SW 1271 (cell line): Measurements from ENCODE around the gene TMEM270.
"Not testable (repeated sequence)": the region's sequence is repeated elsewhere in the genome, so short reads cannot be mapped to it uniquely, and the experiment has no call there.

Source experiments
- DNase-seq, 2 experiments: peaks; one replicate each; lab custom pipeline; 2025; lab: John Stamatoyannopoulos, UW

Gene TMEM270, protein sequence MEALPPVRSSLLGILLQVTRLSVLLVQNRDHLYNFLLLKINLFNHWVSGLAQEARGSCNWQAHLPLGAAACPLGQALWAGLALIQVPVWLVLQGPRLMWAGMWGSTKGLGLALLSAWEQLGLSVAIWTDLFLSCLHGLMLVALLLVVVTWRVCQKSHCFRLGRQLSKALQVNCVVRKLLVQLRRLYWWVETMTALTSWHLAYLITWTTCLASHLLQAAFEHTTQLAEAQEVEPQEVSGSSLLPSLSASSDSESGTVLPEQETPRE

DNA sequence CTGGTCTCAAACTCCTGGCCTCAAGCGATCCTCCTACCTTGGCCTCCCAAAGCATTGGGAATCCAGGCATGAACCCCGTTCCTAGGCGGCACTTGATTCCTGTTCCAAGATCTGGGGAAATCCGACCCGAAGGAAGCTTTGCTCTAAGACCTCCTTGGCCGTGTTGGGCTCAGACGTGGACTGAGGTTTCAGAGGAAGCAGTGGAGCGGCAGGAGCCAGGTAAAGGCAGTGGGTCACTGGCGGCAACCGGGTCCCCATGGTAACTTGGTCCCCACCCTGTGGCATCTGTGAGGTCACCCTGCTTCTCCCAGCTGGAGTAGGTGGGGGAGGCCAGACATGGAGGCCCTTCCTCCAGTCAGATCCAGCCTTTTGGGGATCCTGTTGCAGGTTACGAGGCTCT, at the start of gene TMEM270:
TSS of gene TMEM270 (plus strand) at position 301 of the 400 bp plus-strand sequence. CDS start at position 337, 36 bp downstream.
- no peak for DNase-seq

DNA sequence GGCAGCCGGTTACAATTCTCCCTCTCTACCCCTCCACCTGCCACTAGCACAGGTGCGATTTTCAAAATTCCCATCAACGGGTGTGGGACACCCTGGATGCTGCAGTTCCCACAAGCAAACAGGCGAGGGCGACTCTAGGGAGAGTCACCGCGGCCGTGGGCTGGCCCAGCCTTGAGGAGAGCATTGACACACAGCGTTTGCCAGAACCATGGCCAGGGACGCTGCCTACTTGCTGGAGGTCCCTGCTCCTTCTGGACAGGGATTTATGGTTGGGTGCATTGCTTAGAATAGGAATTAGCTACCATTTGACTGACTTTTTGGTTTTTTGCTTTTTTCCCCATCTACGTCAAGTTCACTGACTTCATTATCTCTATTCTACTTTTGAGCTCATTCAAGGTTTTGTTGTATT, 49.2 kb upstream of the TMEM270 start:
- peak in 1 of 2 experiments; percentile 24 for DNase-seq

DNA sequence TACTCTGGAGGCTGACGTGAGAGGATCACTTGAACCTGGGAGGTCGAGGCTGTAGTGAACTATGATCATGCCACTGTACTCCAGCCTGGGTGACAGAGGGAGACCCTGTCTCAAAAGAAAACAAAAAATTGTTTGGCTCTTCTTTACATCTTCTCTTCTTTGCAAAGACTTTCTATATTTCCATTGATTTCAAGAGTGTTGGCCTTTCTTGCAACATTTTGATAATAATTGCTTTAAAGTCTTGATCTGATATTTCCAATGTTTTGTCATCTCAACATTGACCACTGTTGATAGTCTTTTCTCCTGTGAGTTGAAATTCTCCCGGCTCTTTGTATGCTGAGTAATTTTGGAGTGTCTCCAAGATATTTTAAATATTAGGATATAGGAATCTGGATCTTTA, 48.0 kb upstream of the TMEM270 start:
- DNase-seq, result no peak

DNA sequence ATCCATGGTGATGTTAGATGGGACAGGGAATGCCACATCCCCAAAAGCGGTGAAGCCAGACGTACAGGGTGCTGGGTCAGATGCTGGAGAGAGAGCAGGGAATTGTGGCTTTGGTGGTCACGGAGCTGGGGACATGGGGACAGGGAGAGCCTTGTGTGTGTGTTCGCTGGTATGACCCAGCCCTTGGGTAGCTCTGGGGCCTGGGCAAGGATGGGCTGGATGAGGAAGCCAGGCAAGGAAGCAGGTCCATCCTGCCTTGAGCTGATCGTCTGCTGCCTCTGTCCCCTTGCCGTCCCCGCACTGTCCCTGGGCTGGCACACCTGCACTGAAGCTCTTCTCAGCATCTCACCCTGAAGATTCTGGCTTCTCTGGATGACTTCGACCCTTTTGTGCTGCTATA, 45.5 kb upstream of the TMEM270 start:
- DNase-seq, result no peak

DNA sequence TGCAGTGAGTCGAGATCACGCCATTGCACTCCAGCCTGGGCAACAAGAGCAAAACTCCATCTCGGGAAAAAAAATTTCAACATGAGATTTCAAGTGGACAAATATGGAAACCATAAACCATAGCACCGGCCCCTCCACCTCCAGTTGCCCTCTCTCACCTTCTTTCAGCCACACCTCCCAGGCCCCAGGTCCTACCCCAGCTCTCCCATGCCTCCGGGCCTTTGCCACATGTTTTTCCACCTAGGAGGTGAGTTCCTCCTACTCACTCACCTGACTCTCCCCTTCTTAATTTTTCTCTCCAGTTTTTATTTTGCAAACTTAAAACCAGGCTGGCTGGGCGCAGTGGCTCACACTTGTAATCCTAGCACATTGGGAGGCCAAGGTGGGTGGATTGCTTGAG, 43.8 kb upstream of the TMEM270 start:
- DNase-seq, result no peak

DNA sequence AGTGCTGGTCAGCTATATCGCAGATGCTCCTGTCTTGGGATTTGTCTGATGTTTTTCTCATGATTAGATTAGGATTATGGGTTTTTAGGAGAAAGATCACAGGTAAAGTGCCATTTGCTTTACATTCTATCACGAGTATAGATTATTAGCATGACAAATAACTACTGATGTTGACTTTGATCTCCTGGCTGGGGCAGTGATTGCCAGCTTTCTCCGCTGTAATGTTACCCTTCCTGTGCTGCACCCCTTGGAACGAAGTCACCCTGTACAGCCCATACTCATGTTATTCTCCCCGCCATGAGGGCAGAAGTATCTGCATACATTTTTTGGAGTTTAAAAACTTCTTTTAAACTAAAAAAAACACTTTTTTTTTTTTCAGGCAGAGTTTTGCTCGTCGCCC, 40.9 kb upstream of the TMEM270 start:
- DNase-seq, result no peak

DNA sequence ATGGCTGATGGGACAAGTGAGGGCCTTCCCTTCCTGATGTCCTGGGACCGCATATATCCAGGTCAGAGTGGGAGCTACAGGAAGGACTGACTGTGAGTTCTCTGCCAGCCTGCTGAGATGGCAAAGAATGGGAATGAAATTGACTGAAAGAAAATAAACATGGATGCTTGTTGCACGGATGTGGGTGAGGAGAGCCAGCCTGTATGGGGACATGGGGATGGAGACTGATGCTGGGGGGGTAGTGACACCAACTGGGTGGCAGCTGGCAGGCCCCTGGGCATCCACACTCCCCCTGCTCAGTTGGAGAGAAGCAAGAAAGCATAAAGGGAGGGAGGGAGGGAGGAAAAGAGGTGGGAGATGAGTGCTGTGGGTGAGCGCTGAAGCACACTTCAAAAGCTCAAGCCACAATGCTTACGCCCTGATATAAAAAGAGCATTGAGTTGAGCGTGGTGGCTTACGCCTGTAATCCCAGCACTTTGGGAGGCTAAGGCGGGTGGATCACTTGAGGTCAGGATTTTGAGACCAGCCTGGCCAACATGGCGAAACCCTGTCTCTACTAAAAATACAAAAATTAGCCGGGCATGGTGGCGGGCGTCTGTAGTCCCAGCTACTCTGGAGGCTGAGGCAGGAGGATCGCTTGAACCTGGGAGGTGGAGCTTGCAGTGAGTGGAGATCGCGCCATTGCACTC, 39.2 kb upstream of the TMEM270 start:
- DNase-seq, result not testable (repeated sequence)

DNA sequence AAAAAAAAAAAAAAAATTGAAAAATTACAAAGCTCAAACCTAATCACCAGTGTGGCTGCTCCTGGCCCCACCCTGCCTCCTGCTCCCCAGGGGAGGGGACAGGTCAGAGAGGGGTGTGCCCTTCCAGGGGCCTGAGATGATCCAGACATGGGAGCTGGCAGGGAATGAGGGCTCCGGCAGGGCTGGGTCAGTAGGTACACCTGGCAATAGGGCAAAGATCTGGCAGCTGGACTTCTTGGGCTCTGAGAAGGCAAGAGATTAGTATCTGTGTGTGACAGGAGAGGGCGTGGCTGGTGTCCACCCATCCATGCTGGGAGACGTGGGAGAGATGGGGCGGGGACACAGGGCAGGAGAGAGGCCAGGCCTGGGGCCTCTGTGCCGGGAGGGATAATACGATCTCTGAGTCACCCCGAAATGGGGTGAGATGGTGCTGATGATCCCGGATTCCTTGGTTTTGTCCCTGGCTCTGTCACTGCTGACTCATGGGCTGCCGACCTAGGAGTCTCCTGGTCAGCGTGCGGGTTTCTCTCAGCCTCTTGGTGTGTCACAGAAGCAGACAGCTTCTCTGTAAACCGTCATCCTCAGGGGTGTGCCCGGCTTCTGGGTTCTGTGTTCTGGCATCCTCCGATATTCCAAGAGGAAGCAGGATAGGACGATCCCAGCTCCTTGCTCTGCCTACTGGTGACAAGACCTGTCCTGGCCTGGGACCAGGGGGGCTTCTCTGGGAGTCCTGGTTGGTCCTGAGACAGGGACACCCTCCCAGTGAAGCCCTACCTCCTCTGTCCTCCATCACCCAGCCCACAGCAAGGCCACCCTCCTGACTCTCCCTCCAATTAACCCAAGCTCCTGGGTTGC, 38.4 kb upstream of the TMEM270 start:
- DNase-seq, result peak; percentile 90 to 91

DNA sequence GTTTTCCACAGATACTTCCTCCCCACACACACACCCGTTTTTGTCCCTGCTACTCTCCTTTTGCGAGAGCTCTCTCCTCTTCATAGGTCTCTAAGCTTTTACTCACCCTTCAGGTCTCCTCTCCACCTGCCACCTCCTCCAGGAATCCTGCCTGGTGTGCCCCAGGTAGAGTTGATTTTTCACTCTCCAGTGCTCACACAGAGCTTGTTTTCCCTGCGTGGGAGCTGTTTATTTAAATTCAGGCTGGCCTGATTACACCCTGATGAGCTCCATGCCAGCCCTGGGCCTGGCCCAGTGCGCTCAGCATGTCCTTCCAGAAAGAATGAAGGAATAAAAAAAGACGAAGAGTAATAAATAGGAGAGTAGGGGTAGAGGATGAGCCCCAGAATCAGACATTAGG, 37.7 kb upstream of the TMEM270 start:
- no peak for DNase-seq

DNA sequence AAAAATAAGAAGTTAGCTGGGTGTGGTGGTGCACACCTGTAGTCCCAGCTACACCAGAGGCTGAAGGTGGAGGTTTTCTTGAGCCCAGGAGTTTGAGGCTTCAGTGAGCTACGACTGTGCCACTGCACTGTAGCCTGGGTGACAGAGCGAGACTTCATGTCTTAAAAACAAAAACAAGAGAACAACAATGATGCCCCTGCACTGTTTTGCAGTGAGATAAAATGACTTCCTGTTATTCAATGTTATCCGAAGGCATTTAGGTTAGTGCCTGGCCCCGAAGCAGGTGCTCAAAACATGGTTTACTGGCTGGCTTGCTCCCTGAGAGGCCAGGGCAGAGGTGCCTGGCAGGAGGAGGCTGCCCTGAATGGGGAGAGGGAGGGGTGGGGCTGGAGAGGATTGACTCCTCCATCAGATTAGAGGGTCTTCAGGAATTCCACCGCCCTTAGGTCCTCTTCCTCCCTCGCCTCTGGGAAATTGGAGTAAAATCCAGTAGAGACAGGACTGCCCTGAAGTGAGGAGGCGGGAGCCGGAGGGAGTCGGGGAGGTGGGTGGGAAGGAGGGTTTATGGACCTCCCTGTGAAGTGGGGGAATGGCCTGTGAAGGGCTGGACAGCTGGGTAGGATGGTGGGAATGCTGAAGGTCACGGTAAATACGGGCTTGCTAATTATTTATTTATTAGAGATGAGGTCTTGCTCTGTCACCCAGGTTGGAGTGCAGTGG, 36.9 kb upstream of the TMEM270 start:
- DNase-seq, result no peak

DNA sequence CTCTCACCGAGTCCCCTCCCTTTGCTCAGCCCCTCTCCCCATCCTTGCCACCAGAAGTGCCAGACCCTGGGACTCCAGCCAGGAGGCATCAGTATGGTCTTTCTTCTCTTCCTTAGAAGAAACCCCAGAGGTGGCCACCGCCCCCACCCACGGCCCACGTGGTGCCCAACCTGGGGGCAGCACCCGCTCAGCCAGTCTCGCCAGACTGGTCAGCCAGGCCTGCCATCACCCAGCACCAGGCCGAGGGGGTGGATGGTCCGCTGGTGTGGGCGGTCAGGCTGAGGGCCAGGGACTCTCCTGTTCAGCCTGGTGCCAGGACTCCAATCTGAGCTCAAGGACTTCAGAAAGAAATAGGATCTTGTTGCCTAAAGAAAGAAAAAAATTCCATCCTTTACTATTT, 36.0 kb upstream of the TMEM270 start:
- DNase-seq, result no peak

DNA sequence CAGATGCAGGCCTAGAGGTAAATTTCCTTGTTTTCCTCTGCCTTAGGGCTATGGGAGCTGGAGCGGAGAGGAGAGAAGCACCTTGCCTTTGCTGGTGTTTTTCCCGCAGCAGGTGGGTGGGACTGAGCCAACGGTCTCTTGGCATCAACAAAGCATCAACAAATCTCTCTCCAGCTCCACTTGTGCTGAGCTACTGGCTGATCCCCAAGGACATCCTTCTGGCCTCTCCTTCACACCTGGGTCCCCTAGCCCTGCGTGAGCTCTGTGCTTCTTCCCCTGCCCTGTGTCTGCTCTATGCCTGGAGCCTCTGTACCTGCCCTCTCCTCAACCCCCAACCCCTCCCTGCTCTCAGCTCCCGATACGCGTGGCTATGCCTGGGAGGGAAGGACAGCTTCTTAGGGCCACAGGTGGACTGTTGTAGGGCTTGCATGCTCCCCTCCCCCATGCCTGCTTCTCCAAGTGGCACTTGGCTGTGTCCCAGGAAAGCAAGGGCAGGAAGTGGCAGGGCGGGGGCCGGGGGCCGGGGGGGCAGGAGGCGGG, 33.3 kb upstream of the TMEM270 start:
- DNase-seq, result peak in 1 of 2 experiments; percentile 57

DNA sequence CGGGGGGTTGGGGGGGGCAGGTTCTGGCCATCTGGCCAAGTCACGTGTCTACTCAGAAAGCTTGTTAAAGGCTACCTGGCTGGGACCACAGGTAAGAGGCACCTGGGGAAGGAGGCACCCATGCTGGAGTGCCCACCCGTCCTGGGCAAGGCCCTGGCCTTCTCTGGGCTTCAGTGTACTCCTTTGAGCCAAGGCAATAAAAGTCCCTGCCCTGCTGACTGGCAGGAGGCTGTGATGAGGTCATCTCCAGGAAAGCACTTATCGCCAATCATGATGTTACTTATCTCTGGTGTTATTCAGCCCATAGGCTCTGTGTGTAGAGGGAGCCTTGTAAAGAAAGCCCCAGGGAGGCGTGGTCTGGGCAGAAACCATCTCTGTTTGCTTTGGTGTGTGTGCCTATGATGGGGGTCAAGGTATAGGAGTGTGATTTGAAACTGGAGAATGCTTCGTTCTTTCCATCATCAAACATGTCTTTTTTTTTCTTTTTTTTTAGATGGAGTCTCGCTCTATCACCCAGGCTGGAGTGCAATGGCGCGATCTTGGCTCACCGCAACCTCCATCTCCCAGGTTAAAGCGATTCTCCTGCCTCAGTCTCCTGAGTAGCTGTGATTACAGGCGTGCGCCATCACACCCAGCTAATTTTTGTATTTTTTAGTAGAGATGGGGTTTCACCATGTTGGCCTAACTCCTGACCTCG, 32.7 kb upstream of the TMEM270 start:
- DNase-seq, result peak; percentile 32 to 80

DNA sequence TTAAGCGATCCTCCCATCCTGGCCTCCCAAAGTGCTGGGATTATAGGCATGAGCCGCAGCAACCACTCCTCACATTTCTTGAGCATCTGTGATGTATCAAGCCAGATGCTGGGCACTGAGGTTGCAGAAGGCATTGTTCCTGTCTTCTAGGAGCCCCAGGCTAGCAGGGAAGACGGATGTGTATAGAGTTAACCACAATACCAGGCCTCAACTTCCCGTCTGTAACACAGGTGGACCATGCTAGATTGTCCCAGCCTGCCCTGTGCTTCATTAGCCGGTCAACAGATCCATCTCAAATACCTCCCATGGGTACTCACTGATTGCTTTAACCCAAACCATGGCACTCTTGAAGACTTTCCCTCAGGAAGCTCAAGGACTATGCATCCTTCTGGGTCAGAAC, 32.0 kb upstream of the TMEM270 start:
- no peak for DNase-seq

DNA sequence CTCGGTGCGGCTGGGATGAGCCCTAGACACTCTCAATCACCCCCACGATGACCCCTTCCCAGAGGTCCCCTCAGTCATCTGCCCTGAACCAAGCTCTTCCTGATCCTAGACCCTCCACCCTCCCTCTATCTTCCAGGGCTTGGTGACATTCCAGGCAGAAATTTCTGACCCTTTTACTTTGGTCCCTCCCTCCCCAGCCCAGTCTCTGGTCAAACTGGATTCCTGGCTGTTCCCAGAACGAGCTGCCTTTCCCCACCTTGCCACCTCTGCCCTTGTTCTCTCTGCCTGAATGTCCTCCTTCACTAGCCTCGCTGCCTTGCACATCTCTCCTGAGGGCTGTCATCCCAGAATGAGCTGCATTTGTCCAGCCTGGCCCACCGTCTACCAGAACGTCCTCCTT, 31.5 kb upstream of the TMEM270 start:
- no peak for DNase-seq

DNA sequence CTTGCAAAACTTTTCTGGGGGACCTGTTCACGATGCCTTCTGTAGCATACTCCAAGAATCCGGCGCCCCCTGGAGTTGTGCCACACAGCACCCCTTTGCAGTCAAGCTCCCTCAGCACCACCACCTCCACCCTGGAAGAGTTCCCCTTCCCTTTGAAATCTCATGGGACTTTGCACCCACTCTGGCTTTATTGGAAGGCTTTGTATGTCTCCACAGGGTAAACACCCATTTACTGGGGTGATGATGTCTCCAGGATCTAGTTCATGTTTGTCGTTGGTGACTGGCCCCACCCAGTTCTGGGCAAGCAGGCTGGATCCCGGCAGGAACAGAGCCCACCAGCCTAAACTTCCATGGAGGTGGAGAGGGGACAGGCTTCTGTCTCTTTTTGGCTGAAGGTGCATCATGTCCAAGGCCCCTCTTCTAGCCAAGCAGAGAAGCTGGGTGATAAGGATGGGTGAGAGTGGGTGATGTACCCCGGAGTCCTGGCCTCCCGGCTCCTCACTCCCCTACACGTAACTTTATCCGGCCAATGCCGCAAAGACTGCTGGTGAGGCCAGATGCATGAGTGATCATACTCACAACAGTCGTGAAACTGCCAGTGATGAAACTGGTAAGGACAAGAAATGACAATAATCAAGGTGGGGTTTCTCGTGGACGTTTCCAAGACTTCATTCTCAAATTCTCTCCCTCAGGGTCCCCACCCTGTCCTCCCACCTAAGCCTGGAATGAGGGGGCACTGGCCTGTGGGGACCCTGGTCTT, 30.9 kb upstream of the TMEM270 start:
- DNase-seq, result no peak

DNA sequence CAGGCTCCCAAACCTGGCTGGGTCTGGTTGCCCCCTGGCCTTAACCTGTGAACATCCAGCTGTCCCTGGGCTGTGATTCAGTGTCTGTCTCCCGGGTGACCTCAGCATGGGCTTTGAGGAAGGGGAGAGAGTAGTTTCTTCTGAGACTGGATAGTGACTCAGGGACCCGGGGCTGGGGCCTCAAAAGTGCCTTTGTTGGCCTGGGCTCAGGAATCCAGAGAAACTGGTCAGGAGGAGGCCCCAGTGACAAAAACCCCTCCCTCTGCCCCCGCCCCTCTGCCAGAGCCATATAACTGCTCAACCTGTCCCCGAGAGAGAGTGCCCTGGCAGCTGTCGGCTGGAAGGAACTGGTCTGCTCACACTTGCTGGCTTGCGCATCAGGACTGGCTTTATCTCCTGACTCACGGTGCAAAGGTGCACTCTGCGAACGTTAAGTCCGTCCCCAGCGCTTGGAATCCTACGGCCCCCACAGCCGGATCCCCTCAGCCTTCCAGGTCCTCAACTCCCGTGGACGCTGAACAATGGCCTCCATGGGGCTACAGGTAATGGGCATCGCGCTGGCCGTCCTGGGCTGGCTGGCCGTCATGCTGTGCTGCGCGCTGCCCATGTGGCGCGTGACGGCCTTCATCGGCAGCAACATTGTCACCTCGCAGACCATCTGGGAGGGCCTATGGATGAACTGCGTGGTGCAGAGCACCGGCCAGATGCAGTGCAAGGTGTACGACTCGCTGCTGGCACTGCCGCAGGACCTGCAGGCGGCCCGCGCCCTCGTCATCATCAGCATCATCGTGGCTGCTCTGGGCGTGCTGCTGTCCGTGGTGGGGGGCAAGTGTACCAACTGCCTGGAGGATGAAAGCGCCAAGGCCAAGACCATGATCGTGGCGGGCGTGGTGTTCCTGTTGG, 30.0 kb upstream of the TMEM270 start, which contains the start of gene CLDN4:
TSS of gene CLDN4 (plus strand) at position 316 of the 903 bp plus-strand sequence. CDS start at position 522, 206 bp downstream.
- no peak for DNase-seq

DNA sequence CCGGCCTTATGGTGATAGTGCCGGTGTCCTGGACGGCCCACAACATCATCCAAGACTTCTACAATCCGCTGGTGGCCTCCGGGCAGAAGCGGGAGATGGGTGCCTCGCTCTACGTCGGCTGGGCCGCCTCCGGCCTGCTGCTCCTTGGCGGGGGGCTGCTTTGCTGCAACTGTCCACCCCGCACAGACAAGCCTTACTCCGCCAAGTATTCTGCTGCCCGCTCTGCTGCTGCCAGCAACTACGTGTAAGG, 29.4 kb upstream of the TMEM270 start:
- no peak for DNase-seq

DNA sequence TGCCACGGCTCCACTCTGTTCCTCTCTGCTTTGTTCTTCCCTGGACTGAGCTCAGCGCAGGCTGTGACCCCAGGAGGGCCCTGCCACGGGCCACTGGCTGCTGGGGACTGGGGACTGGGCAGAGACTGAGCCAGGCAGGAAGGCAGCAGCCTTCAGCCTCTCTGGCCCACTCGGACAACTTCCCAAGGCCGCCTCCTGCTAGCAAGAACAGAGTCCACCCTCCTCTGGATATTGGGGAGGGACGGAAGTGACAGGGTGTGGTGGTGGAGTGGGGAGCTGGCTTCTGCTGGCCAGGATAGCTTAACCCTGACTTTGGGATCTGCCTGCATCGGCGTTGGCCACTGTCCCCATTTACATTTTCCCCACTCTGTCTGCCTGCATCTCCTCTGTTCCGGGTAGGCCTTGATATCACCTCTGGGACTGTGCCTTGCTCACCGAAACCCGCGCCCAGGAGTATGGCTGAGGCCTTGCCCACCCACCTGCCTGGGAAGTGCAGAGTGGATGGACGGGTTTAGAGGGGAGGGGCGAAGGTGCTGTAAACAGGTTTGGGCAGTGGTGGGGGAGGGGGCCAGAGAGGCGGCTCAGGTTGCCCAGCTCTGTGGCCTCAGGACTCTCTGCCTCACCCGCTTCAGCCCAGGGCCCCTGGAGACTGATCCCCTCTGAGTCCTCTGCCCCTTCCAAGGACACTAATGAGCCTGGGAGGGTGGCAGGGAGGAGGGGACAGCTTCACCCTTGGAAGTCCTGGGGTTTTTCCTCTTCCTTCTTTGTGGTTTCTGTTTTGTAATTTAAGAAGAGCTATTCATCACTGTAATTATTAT, 28.9 kb upstream of the TMEM270 start:
- no peak for DNase-seq
